ENCODE results near the gene TOP3A.

GRCh38 chr17:18326039-18326438 is 11.2 kb upstream of the TOP3A start:
- TF ChIP-seq CTCF (conservative IDR thresholded peaks at IDR 0.05; ENCODE audit: low read depth, low read length) (no peak), EZH2 (IDR thresholded peaks at IDR 0.05; ENCODE audit: borderline replicate concordance, low read depth, low read length, poor library complexity, severe bottlenecking) (no peak)

Measured in A673 (cell line).